Suppressor macrophage treated with lipopolysaccharide for 1 hour (primary cell): ENCODE measurements around the gene ANO9.
"Not testable (repeated sequence)": the region's sequence is repeated elsewhere in the genome, so short reads cannot be mapped to it uniquely, and the experiment has no call there.

Experiments
- DNase-seq, 3 donors: peaks; one replicate each; pipeline ENCODE4 v3.0.0-alpha.2; 2020 to 2022

ANO9 gene

GRCh38 chr11:413120-414081 lies 28.4 kb downstream of the ANO9 start:
- DNase-seq: no peak

GRCh38 chr11:412641-413119 lies 29.1 kb downstream of the ANO9 start:
- DNase-seq: no peak

GRCh38 chr11:411520-411919 lies 30.3 kb downstream of the ANO9 start:
- not testable (repeated sequence) for DNase-seq

- DNase-seq: not testable (repeated sequence)
Observed at GRCh38 chr11:410711-411110, 31.1 kb downstream of the ANO9 start.

DNA sequence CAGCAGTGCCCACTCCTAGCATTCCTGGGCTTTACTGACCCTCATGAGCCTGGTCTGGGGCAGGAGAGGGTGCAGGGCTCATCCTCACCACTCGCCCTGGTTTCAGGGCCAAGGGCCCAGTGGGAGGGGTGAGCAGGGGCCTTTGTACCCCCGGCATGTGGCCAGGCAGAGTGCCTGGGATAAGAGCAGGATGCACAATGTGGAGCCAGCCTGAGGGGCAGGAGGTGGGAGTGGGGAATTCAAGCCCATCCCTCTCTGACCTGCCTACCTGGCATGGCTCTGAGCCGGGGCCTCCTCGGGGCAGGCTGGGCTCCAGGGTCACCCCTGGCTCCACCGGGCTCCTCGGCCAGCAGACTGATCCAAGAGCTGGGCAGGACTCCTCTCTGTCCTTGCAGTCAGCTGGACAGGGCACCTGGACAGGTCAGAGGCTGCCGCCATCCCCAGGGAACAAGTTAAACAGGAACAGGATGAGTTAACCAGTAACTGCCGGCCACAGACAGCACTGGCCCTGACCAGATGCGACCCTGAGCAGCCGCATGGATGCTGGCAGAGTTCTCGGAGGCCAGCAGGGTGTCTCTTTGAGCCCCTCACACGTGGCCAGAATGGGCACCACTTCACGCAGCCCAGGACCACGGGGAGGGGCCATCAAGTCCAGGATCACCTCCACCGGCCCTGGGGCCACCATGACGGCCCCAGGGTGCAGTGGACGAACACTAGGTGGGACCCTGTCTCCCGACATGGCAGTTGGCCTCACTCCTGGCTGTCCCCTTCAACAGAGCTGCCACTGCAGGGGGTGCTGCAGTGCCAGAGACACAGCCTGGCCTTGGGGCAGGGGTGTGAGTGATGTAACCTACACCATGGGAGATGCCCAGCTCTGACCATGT lies 32.0 kb downstream of the ANO9 start:
- DNase-seq: no peak

DNA sequence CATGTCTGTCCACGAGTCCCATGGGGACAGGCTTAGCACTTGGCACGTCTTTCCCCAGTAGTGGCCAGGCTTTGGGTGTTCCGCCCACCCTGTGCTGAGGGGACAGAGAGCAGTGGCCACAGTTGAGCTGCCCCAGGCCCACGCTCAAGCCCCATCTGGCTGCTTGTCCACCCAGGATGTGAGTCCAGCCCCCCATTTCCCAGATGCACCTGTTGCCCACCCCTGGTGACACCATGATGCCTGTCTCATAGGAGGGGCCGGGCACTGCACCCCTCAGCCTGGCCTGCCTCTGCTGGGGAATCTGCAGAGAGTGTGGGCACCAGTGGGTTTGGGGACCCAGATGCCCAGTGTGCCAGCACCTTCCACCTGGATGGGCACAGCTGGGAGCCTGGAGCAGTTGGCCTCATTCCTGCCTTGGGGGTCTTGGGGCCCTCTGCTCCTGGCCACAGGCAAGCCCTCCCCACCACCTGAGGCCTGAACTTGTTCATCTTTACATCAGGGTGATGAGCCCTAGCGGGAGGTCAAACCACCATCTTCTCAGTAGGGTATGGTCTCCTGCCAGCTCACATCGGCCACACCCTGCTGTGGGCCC lies 32.7 kb downstream of the ANO9 start:
- no peak for DNase-seq

DNA sequence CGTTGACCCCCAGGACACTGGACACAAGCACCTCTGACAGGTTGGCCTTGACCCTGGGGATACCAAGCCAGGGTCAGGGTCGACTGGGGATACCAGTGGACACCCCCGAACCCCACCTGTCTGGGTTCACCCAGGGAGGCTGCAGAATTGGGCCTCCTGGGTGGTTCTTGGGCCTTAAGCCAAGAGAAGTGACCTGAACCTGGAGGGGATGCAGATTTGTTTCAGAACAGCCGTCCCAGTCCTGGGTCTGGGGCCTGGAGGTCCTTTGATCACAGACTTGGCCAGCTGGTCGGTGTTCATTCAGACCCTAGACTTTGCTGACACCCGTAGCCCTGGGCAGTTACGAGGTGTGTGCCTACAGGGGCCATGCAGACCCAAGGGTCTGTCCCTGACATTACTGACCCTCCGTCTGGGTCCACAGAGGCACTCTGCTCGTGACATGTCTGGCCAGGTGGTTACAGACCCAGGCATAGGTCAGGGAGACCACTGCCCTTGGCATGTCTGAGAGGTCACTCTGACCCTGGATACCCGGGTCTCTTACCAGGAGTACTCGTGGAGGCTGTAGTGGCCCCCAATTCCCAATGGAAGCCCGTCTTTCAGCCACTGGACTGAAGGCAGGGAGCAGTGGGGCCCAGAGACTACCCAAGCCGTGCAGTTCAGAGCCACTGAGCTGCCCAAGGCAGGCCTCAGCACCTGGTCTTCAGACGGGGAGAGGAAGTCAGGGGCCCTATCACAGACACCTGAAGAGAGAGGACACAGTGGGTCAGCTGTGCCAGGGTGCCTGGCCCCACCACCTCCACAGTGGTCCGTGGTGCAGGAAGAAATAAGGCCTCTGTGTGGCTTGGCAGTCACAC lies 33.4 kb downstream of the ANO9 start:
- no peak for DNase-seq

GRCh38 chr11:407651-408123 lies 34.1 kb downstream of the ANO9 start:
- no peak for DNase-seq

GRCh38 chr11:406796-407650 lies 34.8 kb downstream of the ANO9 start:
- peak; percentile 71 to 92 (median 82) for DNase-seq

GRCh38 chr11:405954-406795 lies 35.6 kb downstream of the ANO9 start:
- DNase-seq: no peak

DNA sequence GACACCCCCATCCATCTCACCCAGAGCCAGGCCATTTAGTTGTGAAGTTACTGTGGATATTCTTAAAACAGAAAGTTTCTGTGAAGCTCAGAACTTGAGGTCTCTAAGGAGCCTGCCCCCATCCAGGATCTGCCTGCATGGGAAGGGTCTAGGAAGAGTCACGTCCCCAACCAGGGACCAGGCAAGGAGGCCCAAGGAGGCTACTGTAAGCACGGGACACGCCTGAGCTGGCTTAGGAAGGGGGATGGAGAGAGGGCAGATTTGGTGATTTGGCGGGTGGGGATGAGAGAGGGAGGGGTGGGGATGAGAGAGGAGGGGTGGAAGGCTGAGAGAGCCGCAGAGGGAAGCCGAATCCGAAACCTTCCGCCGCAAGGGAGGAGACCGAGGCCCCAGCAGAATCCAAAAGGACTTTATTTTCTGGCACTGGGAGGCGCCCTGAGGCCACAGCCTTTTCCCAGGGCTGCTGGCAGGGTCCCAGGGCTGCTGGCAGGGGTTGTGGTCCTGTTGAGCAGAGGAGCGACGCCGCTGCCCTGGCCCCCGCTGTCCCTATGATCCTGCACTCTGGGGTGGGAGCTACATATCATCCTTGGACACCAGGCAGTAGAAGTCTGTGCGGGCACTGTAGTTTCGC lies 36.4 kb downstream of the ANO9 start:
- no peak for DNase-seq

GRCh38 chr11:404551-405264 lies 37.1 kb downstream of the ANO9 start:
- DNase-seq: no peak

DNA sequence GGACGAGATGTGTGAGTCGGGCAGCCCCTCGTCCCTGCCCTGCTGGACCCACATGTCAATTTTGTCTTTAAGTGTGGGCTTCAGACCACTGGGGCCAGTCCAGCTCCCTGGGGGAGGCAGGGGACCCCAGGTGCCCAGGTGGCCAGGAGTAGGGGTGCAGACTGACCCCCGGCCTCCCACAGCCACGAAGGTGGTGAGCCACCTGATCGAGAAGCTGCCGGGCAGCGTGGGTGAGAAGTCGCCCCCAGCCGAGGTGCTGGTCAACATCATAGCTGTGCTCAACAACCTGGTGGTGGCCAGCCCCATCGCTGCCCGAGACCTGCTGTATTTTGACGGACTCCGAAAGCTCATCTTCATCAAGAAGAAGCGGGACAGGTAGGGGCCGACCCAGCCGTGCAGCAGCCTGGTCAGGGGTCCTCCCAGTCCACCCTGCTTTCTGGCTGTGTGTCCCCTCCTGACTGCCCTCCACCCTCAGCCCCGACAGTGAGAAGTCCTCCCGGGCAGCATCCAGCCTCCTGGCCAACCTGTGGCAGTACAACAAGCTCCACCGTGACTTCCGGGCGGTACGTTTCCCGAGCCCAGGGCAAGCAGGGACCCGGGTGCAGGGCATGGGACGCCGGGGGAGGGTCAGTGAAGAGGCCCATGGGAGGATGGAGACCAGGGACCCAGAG lies 37.9 kb downstream of the ANO9 start:
- no peak for DNase-seq

- DNase-seq: no peak
Observed at GRCh38 chr11:403021-403760, 38.6 kb downstream of the ANO9 start.

GRCh38 chr11:401196-401595 lies 40.6 kb downstream of the ANO9 start:
- DNase-seq: not testable (repeated sequence)

DNA sequence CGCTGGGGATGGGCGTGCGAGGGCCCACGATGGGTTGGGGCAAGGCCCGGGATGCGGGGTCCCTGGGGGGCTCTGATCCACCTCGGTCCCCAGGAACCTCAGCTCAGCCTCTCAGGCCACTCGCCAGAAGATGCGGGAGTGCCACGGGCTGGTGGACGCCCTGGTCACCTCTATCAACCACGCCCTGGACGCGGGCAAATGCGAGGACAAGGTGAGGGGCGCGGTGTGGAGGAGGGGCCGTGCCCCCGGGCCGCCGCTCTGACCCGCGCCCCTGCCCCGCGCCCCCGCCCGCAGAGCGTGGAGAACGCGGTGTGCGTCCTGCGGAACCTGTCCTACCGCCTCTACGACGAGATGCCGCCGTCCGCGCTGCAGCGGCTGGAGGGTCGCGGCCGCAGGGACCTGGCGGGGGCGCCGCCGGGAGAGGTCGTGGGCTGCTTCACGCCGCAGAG lies 41.5 kb downstream of the ANO9 start:
- DNase-seq: no peak

DNA sequence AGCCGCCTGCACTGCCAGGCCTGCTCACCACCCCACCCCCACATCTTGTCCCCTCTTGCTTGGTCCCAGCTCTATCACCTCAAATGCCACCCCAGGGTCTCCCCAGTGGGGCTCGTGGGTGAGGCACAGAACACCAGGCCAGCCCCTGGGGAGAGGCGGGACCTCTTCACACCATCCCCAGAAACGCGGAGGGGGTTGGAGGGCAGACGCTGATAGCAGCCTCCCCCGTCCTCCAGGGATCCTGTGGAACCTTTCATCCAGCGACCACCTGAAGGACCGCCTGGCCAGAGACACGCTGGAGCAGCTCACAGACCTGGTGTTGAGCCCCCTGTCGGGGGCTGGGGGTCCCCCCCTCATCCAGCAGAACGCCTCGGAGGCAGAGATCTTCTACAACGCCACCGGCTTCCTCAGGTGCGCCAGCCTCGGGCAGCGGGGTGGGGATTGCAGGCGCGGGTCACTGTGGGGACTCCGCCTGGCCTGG lies 42.0 kb downstream of the ANO9 start:
- DNase-seq: peak in 1 of 3 donors; percentile 23
